Measurements from ENCODE around the gene CFAP74. TPM values are rescaled to one million over a fixed set of nuclear protein-coding genes. Genes with fewer than 3 reads are reported as not detected.

CFAP74 gene
- total RNA-seq, 3 donors from 2014 or later = 0.29 to 0.98 TPM; not detected in 1

- intact Hi-C loops (cut with DNase I; ENCODE audit: low total_unique reads) = no loop called here
- Histone ChIP-seq H3K27me3 (peaks cover 13 to 56% of the 10 kb centered on the region in 2 donors), H3K9me3 (no peaks in the 10 kb centered on the region), H3K27ac (no peak overlapping the region), H3K4me3 (no peak overlapping the region), H3K4me1 (peaks cover 4 to 6% of the 10 kb centered on the region in 2 donors), H3K36me3 (no peaks in the 10 kb centered on the region)
- TF ChIP-seq POLR2AphosphoS5 (IDR thresholded peaks at IDR 0.05) = no peak
- no peak for TF ChIP-seq POLR2A (IDR thresholded peaks at IDR 0.05)
- TF ChIP-seq, protein P1, sequence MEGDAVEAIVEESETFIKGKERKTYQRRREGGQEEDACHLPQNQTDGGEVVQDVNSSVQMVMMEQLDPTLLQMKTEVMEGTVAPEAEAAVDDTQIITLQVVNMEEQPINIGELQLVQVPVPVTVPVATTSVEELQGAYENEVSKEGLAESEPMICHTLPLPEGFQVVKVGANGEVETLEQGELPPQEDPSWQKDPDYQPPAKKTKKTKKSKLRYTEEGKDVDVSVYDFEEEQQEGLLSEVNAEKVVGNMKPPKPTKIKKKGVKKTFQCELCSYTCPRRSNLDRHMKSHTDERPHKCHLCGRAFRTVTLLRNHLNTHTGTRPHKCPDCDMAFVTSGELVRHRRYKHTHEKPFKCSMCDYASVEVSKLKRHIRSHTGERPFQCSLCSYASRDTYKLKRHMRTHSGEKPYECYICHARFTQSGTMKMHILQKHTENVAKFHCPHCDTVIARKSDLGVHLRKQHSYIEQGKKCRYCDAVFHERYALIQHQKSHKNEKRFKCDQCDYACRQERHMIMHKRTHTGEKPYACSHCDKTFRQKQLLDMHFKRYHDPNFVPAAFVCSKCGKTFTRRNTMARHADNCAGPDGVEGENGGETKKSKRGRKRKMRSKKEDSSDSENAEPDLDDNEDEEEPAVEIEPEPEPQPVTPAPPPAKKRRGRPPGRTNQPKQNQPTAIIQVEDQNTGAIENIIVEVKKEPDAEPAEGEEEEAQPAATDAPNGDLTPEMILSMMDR (IDR thresholded peaks at IDR 0.05) = no peak
- no peak for DNase-seq (ENCODE audit: low spot score in 2 of 2)
These were observed 20.9 kb upstream of the CFAP74 start for GRCh38 chr1:2024451-2024850.

DNA sequence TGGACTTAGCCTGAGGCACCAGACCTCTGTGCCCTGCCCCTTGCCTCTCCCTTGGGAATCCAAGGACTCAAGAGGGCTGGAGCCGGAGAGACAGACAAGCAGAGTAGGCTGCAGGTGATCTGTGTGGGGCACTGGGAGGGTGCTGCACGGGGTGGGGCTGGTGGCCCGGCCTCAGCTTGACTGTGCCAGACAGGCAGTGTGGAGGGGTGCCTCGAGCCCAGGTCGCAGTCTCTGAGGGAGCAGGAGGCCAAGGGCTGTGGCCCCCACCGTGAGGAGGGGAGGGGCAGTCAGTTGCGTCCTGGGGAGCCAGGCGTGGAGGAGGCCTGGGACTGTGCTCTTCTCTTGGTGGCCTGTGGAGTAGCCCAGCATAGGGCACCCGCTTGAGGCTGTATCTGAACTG is 19.6 kb upstream of the CFAP74 start:
- H3K4me3 ChIP-seq = no peak overlapping the region
- intact Hi-C loops (cut with DNase I; ENCODE audit: low total_unique reads) = no loop called here
- TF ChIP-seq, protein P1 (IDR thresholded peaks at IDR 0.05) = no peak
- TF ChIP-seq POLR2AphosphoS5 (IDR thresholded peaks at IDR 0.05) (no peak), POLR2A (IDR thresholded peaks at IDR 0.05) (no peak)

DNA sequence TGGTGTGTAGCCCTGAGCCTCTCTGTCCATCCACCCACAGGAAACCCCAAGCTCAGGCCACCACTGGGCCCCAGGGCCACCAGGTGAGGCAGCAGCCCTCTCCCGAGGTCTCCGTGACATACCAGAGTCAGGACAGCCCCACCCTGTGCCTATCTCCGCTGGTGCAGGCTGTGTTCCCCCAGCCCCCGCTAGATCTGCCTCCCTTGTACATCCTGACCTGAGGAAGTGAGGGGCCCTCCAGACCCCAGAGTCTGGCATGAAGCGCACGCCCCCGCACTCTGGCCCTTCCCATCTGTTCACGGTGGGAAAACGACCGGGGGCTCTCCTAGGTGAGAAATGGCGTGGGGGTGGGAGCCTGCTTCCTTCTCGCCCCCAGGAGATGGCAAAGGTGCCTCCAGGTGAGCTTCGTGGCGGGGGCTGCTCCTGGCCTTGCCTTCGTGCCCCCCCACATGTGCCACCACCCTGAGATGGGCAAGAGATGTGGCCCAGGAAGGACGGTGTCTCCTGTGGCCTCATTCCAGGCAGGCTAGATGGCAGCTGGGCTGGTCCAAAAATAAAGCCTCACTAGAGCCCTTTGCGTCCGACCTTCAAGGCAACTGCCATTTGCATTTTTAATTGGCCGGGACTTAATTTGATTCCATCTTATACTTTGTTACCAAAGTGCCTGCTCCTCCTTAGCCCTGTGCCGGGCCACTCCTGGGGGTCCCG is 18.6 kb upstream of the CFAP74 start:
- no peak overlapping the region for H3K27ac ChIP-seq
- no peaks in the 10 kb centered on the region for H3K9me3 ChIP-seq
- peaks cover 13 to 58% of the 10 kb centered on the region in 2 donors for H3K27me3 ChIP-seq
- no peak for TF ChIP-seq POLR2A (IDR thresholded peaks at IDR 0.05)
- TF ChIP-seq, protein P1 (IDR thresholded peaks at IDR 0.05) = no peak
- TF ChIP-seq POLR2AphosphoS5 (IDR thresholded peaks at IDR 0.05) = no peak
- H3K36me3 ChIP-seq = no peaks in the 10 kb centered on the region
- H3K4me3 ChIP-seq = no peak overlapping the region
- DNase-seq (ENCODE audit: low spot score in 2 of 2) = no peak
- H3K4me1 ChIP-seq = peaks cover 6 to 8% of the 10 kb centered on the region in 2 donors
- intact Hi-C loops (cut with DNase I; ENCODE audit: low total_unique reads) = no loop called here

More for the DNA sequence above, 19.6 kb upstream of the CFAP74 start:
- DNase-seq (ENCODE audit: low spot score in 2 of 2) = no peak
- Histone ChIP-seq H3K36me3 (no peaks in the 10 kb centered on the region), H3K4me1 (peaks cover 6 to 8% of the 10 kb centered on the region in 2 donors), H3K27ac (no peak overlapping the region), H3K27me3 (peaks cover 13 to 58% of the 10 kb centered on the region in 2 donors), H3K9me3 (no peaks in the 10 kb centered on the region)

GRCh38 chr1:2021550-2021949 is 18.0 kb upstream of the CFAP74 start:
- Histone ChIP-seq H3K27ac (no peak overlapping the region), H3K27me3 (peaks cover 13 to 58% of the 10 kb centered on the region in 2 donors), H3K4me3 (no peak overlapping the region), H3K36me3 (no peaks in the 10 kb centered on the region), H3K9me3 (no peaks in the 10 kb centered on the region), H3K4me1 (peaks cover 6 to 8% of the 10 kb centered on the region in 2 donors)
- TF ChIP-seq POLR2AphosphoS5 (IDR thresholded peaks at IDR 0.05) = no peak
- no peak for TF ChIP-seq POLR2A (IDR thresholded peaks at IDR 0.05)
- TF ChIP-seq, protein P1 (IDR thresholded peaks at IDR 0.05) = no peak
- no peak for DNase-seq (ENCODE audit: low spot score in 2 of 2)
- intact Hi-C loops (cut with DNase I; ENCODE audit: low total_unique reads) = no loop called here

DNA sequence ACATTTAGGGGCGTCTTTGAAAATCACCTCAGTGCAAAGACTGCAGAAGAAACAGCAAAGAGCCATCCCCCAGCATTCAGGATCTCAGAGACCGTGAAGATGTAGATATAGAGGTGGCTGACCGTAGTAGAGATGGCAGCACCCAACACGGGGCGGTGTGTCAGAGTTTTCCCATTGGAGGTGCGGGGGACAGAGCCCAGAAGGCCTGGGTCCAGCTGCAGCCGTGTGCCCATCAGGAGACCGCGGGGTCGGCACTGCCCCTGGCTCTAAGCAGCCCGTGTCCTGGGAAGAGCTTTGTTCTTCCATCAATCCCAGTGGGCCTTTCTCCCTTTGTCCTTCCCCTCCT is 16.7 kb upstream of the CFAP74 start:
- H3K4me1 ChIP-seq = peaks cover 6 to 8% of the 10 kb centered on the region in 2 donors
- H3K4me3 ChIP-seq = no peak overlapping the region
- no peaks in the 10 kb centered on the region for H3K36me3 ChIP-seq
- peaks cover 13 to 59% of the 10 kb centered on the region in 2 donors for H3K27me3 ChIP-seq
- H3K9me3 ChIP-seq = no peaks in the 10 kb centered on the region
- DNase-seq (ENCODE audit: low spot score in 2 of 2) = no peak
- TF ChIP-seq POLR2A (IDR thresholded peaks at IDR 0.05) (no peak), POLR2AphosphoS5 (IDR thresholded peaks at IDR 0.05) (no peak)
- TF ChIP-seq, protein P1 (IDR thresholded peaks at IDR 0.05) = no peak
- intact Hi-C loops (cut with DNase I; ENCODE audit: low total_unique reads) = no loop called here
- H3K27ac ChIP-seq = no peak overlapping the region
